WERI-Rb-1 (cell line): ENCODE results near the gene CABP1.

Source experiments
- DNase-seq: peaks from one replicate; pipeline ENCODE4 v3.0.0-alpha.2; 2020
- H3K27ac ChIP-seq: fragments of 250-450 bp; sonication (Bioruptor Pico); 2 replicates; pipeline ENCODE4 v1.5.1; 2020; ENCODE audit warnings: mild to moderate bottlenecking, moderate library complexity
- H3K27me3 ChIP-seq: fragments of 250-450 bp; sonication (Bioruptor Pico); 2 replicates; pipeline ENCODE4 v1.5.1; 2021; ENCODE audit warnings: mild to moderate bottlenecking, low read depth, moderate library complexity; ENCODE audit not compliant: insufficient read depth, severe bottlenecking
- H3K36me3 ChIP-seq: fragments of 250-450 bp; sonication (Bioruptor Pico); 2 replicates; pipeline ENCODE4 v1.5.1; 2020; ENCODE audit warnings: mild to moderate bottlenecking, moderate library complexity
- H3K4me3 ChIP-seq: 2 replicates; pipeline ENCODE4 v1.5.1; 2011; ENCODE audit warnings: low read depth, mild to moderate bottlenecking, control low read depth, low read length
- H3K9me3 ChIP-seq: fragments of 250-450 bp; sonication (Bioruptor Pico); 2 replicates; pipeline ENCODE4 v1.5.1; 2021; ENCODE audit warnings: mild to moderate bottlenecking, moderate library complexity; ENCODE audit not compliant: severe bottlenecking
- CTCF ChIP-seq: IDR thresholded peaks from 2 replicates; pipeline ENCODE4 v1.5.1; 2011; ENCODE audit warnings: low read depth, mild to moderate bottlenecking, control low read depth, inconsistent platforms, low read length

CABP1 gene

GRCh38 chr12:120639771-120640721, at the start of gene CABP1:
CABP1 (plus strand) TSS chr12:120640626; CDS start chr12:120640686, 60 bp downstream.
- no peak within 1 kb of the TSS for H3K27ac ChIP-seq

GRCh38 chr12:120590741-120591407, 49.6 kb upstream of the CABP1 start:
- TF ChIP-seq CTCF = no peak
- Histone ChIP-seq H3K4me3 (no peak overlapping the region), H3K36me3 (no peaks in the 10 kb centered on the region), H3K27me3 (peaks cover under 1% of the 10 kb centered on the region), H3K27ac (no peak overlapping the region), H3K9me3 (no peaks in the 10 kb centered on the region)
- DNase-seq = no peak

More at GRCh38 chr12:120639771-120640721, at the start of gene CABP1:
- peak within 1 kb of the TSS; percentile 40 for H3K4me3 ChIP-seq
- H3K27me3 ChIP-seq = peaks cover 54% of the 10 kb centered on the region
- H3K9me3 ChIP-seq = no peaks in the 10 kb centered on the region
- peak; percentile 51 for DNase-seq
- TF ChIP-seq CTCF = peak; percentile 46
- no peaks in the 10 kb centered on the region for H3K36me3 ChIP-seq

GRCh38 chr12:120592121-120593049, 48.0 kb upstream of the CABP1 start:
- Histone ChIP-seq H3K27ac (no peak overlapping the region), H3K36me3 (no peaks in the 10 kb centered on the region), H3K4me3 (no peak overlapping the region), H3K27me3 (no peaks in the 10 kb centered on the region), H3K9me3 (no peaks in the 10 kb centered on the region)
- no peak for DNase-seq
- no peak for TF ChIP-seq CTCF

- Histone ChIP-seq H3K27ac (no peak overlapping the region), H3K9me3 (no peaks in the 10 kb centered on the region), H3K36me3 (no peaks in the 10 kb centered on the region), H3K27me3 (no peaks in the 10 kb centered on the region), H3K4me3 (no peak overlapping the region)
- DNase-seq = no peak
- TF ChIP-seq CTCF = no peak
Measured at GRCh38 chr12:120596901-120597300, 43.5 kb upstream of the CABP1 start.

GRCh38 chr12:120597861-120598260, 42.6 kb upstream of the CABP1 start:
- DNase-seq = no peak
- H3K27me3 ChIP-seq = no peaks in the 10 kb centered on the region
- no peaks in the 10 kb centered on the region for H3K9me3 ChIP-seq
- H3K27ac ChIP-seq = no peak overlapping the region
- TF ChIP-seq CTCF = no peak
- H3K4me3 ChIP-seq = no peak overlapping the region
- no peaks in the 10 kb centered on the region for H3K36me3 ChIP-seq
